K562 (cell line): Measurements from ENCODE around the gene OR9A4. TPM values are rescaled to one million over a fixed set of nuclear protein-coding genes. Genes with fewer than 3 reads are reported as not detected.

ENCODE experiments used
- ATAC-seq: fragments of 200-7000 bp; cut with Tn5 transposase; 3 replicates; pipeline ENCODE4 v1.9.1; 2020; ENCODE audit warnings: moderate library complexity
- BruUV-seq: library from RNA; stranded (reverse); fragments of 400-500 nt; replicated peaks from 2 replicates; lab custom pipeline; 2021; lab: Mats Ljungman, UMichigan
- CTCF ChIA-PET: fragments of 300-600 bp; formaldehyde crosslinking; extraction: SDS; loops from one replicate; lab custom pipeline; 2021; ENCODE audit warnings: low intra/inter-chr PET ratio; lab: Yijun Ruan, JAX
- POLR2A ChIA-PET: fragments of 300-600, 350-650 bp; sonication (Branson Sonifier 250); formaldehyde crosslinking; extraction: SDS; loops from one replicate; lab custom pipeline; 2021; ENCODE audit warnings: antibody characterized with exemption, inconsistent platforms; lab: Yijun Ruan, JAX
- DNase-seq, 4 experiments: peaks; one replicate each; pipeline versions ENCODE4 v3.0.0 to v3.0.0-alpha.2; 2011 to 2018; ENCODE audit warnings: low spot score in 3 of 4, mixed read lengths in 3 of 4; ENCODE audit errors: extremely low read depth in 1 of 4
- FAIRE-seq: peaks from 2 replicates; lab custom pipeline; 2011; peaks lifted over from hg19 to GRCh38; lab: Jason Lieb, UNC
- H2AFZ ChIP-seq: 2 replicates; pipeline ENCODE4 v1.6.0; 2011; ENCODE audit warnings: low read depth, low read length, control low read depth, inconsistent platforms
- H3K27ac ChIP-seq: fragments of 200-600 bp; 3 replicates; pipeline ENCODE4 v1.8.0; 2011; ENCODE audit warnings: low read depth, mild to moderate bottlenecking, control low read depth, inconsistent platforms, low read length, moderate library complexity, mixed read lengths; ENCODE audit errors: extremely low read depth
- H3K27me3 ChIP-seq, 2 experiments: fragments of 300-600 bp in 1 of 2; 2 replicates in 1 of 2; 3 replicates in 1 of 2; pipeline versions ENCODE4 v1.6.0 to v1.8.0; 2011; ENCODE audit warnings: inconsistent platforms in 2 of 2, low read length in 2 of 2, mild to moderate bottlenecking in 1 of 2, mixed read lengths in 1 of 2, moderate library complexity in 1 of 2; ENCODE audit not compliant: control insufficient read depth in 2 of 2, insufficient read depth in 2 of 2
- H3K36me3 ChIP-seq: fragments of 300-600 bp; 3 replicates; pipeline ENCODE4 v1.8.0; 2011; ENCODE audit warnings: mild to moderate bottlenecking, low read length, inconsistent platforms; ENCODE audit not compliant: control insufficient read depth, insufficient read depth
- H3K4me1 ChIP-seq, 2 experiments: fragments of 200-600 bp in 1 of 2; replicated peaks in 1 of 2; 2 replicates in 1 of 2; 3 replicates in 1 of 2; pipeline versions ENCODE4 v1.5.1 to v1.8.0; 2011; ENCODE audit warnings: inconsistent platforms in 2 of 2, low read length in 2 of 2, mild to moderate bottlenecking in 1 of 2, mixed read lengths in 1 of 2, moderate library complexity in 1 of 2; ENCODE audit not compliant: control insufficient read depth in 2 of 2, insufficient read depth in 2 of 2
- H3K4me2 ChIP-seq: 2 replicates; pipeline ENCODE4 v1.6.1; 2011; ENCODE audit warnings: low read length, control low read depth, inconsistent platforms, mixed read lengths; ENCODE audit not compliant: insufficient read depth
- H3K4me3 ChIP-seq: fragments of 200-600 bp; sonication (generic), shearing (Covaris generic); 2 replicates; pipeline ENCODE4 v1.5.1; 2016; ENCODE audit warnings: control low read depth, inconsistent platforms
- H3K79me2 ChIP-seq: fragments of 200-600 bp; 3 replicates; pipeline ENCODE4 v1.8.0; 2011; ENCODE audit warnings: low read length, inconsistent platforms; ENCODE audit not compliant: control insufficient read depth, insufficient read depth
- H3K9ac ChIP-seq, 2 experiments: 2 replicates each; pipeline versions ENCODE4 v1.6.0 to v1.6.1; 2011; ENCODE audit warnings: low read depth in 2 of 2, low read length in 2 of 2, control low read depth in 1 of 2, inconsistent platforms in 1 of 2, mild to moderate bottlenecking in 1 of 2, mixed read lengths in 1 of 2; ENCODE audit not compliant: insufficient read depth in 1 of 2
- H3K9me1 ChIP-seq: one replicate; pipeline ENCODE4 v1.6.0; 2011; ENCODE audit warnings: inconsistent platforms, mild to moderate bottlenecking, low read length, moderate library complexity; ENCODE audit not compliant: control insufficient read depth, insufficient read depth
- H3K9me3 ChIP-seq: replicated peaks from 2 replicates; pipeline ENCODE4 v1.5.1; 2011; ENCODE audit warnings: low read depth, low read length, inconsistent platforms; ENCODE audit not compliant: control insufficient read depth, insufficient read depth
- H4K20me1 ChIP-seq: replicated peaks from 2 replicates; pipeline ENCODE4 v1.6.1; 2011; ENCODE audit warnings: low read length, inconsistent platforms, mixed read lengths; ENCODE audit not compliant: control insufficient read depth, insufficient read depth
- ETV1 ChIP-seq: fragments of 450-650 bp; conservative IDR thresholded peaks from 2 replicates; pipeline ENCODE4 v1.6.1; 2016; ENCODE audit warnings: missing genetic modification characterization, control low read depth, low read depth, missing compliant biosample characterization
- PRMT5 ChIP-seq: sonication (generic); formaldehyde crosslinking; IDR thresholded peaks from 2 replicates; pipeline ENCODE4 v1.5.0; 2020; ENCODE audit warnings: missing genetic modification reagents
- RBM14 ChIP-seq: fragments of 200-400 bp; formaldehyde crosslinking; IDR thresholded peaks from 2 replicates; pipeline ENCODE4 v1.6.1; 2018; ENCODE audit warnings: low read depth, mild to moderate bottlenecking, low read length, moderate library complexity, borderline replicate concordance; ENCODE audit not compliant: insufficient read depth
- RHOXF2B ChIP-seq: fragments of 250-450 bp; sonication (Bioruptor Pico); conservative IDR thresholded peaks from 2 replicates; pipeline ENCODE4 v1.5.1; 2021
- ZFP30 ChIP-seq: fragments of 250-450 bp; sonication (Bioruptor Pico); IDR thresholded peaks from 2 replicates; pipeline ENCODE4 v1.8.0; 2022; ENCODE audit warnings: moderate library complexity, mild to moderate bottlenecking, inconsistent platforms, borderline replicate concordance
- ZNF444 ChIP-seq: fragments of 250-450 bp; sonication (Bioruptor Pico); IDR thresholded peaks from 2 replicates; pipeline ENCODE4 v1.4.0; 2020; ENCODE audit warnings: mild to moderate bottlenecking, moderate library complexity
- WGBS: fragments of 100-300 bp; shearing (Covaris generic); methylation state at CpG from one replicate; pipeline ENCODE4 v1.1.6; 2016; ENCODE audit warnings: low coverage, mixed read lengths; ENCODE audit not compliant: insufficient coverage; ENCODE audit errors: missing lambda C conversion rate; 5-methylcytosine and 5-hydroxymethylcytosine counted together
- in situ Hi-C: fragments of 300-500 bp; cut with MboI; formaldehyde crosslinking; loops from 4 replicates; pipeline ENCODE4 v1.15.0; 2018; ENCODE audit warnings: inconsistent platforms, mixed read lengths
- intact Hi-C: fragments of 100-400 bp; cut with micrococcal nuclease; formaldehyde crosslinking; loops from 2 replicates; pipeline ENCODE4 v1.14.2; 2022
- polyA plus RNA-seq, 8 experiments: library from polyadenylated mRNA; depleted of rRNA in 4 of 8; stranded (reverse) in 5 of 8; unstranded in 3 of 8; fragments of >200 nt; fragmentation: Nextera tagmentation in 2 of 8; fragmentation: Illumina TruSeq in 1 of 8; extraction: Ambion mirVana in 2 of 8; extraction: Trizol in 1 of 8; gene quantifications; 2 replicates each; pipeline versions ENCODE4 v1.2.1 to v1.2.3, GENCODE V29; 2011 to 2014; ENCODE audit warnings: inconsistent platforms in 1 of 8, missing spikeins in 1 of 8
- total RNA-seq, 7 experiments: library from RNA; depleted of rRNA in 6 of 7; stranded (reverse); fragments of >200 nt in 6 of 7; fragmentation: Illumina TruSeq in 2 of 7; extraction: Trizol in 2 of 7; gene quantifications; 2 replicates each; pipeline versions ENCODE4 v1.2.1 to v1.2.3, GENCODE V29; 2011 to 2021; ENCODE audit warnings: low replicate concordance in 1 of 7

The OR9A4 gene
- total and polyA plus RNA-seq, 9 of the 15 experiments (the other 6 are each of a cell fraction or from before 2014, with no cell fraction given): not detected

GRCh38 chr7:141928146-141928844 lies 12.1 kb downstream of the OR9A4 start (continued):
- TF ChIP-seq PRMT5 (CRISPR knock-in tag): no peak

GRCh38 chr7:141928845-141929195 lies 12.6 kb downstream of the OR9A4 start:
- Histone ChIP-seq H3K4me2 (no peak overlapping the region), H3K4me1 (no peaks in the 10 kb centered on the region), H3K36me3 (no peaks in the 10 kb centered on the region), H3K4me3 (no peak overlapping the region), H2AFZ (no peak overlapping the region), H4K20me1 (no peaks in the 10 kb centered on the region), H3K27me3 (no peaks in the 10 kb centered on the region), H3K9me1 (no peaks in the 10 kb centered on the region), H3K9ac (no peak overlapping the region), H3K27ac (no peak overlapping the region), H3K79me2 (no peaks in the 10 kb centered on the region), H3K9me3 (no peaks in the 10 kb centered on the region)
- 0% methylated on average over 3 of the region's 3 CpGs for WGBS
- ChIA-PET CTCF (no interaction called here), POLR2A (no interaction called here)
- ATAC-seq (no peak), FAIRE-seq (no peak), DNase-seq (no peak)
- intact Hi-C loops: no loop called here
- no TSS peak for BruUV-seq
- in situ Hi-C loops: no loop called here
- TF ChIP-seq ZNF444: no peak
- TF ChIP-seq ZFP30: no peak
- TF ChIP-seq RBM14: no peak
- no peak for TF ChIP-seq RHOXF2B (CRISPR knock-in tag)
- TF ChIP-seq ETV1 (tag): no peak
